ENCODE data around the gene TGIF2.
"Not testable (repeated sequence)": the region's sequence is repeated elsewhere in the genome, so short reads cannot be mapped to it uniquely, and the experiment has no call there.

Gene TGIF2

DNA sequence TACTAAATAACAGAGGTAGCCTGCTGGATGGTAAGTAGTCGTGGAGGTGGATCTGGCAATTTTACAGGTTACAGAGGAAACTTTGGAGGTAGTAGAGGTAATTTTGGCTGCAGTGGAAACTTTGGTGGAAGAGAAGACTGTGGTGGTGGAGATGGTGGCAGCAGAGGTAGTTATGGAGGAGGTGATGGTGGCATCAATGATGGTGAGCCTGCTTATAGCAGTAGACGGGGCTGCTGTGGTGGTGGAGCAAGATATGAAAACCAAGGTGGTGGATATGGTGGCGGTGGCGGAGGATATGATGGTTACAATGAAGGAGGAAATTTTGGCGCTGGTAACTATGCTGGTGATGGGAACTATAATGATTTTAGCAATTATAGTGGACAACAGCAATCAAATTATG, 47.5 kb downstream of the TGIF2 start:
- no peak for DNase-seq

- no peak for DNase-seq
Observed at GRCh38 chr20:36623444-36623843, 50.0 kb downstream of the TGIF2 start.

GRCh38 chr20:36624068-36624943, 50.9 kb downstream of the TGIF2 start:
- DNase-seq: no peak

GRCh38 chr20:36624944-36625324, 51.5 kb downstream of the TGIF2 start:
- DNase-seq: no peak

GRCh38 chr20:36628076-36628475, 54.7 kb downstream of the TGIF2 start:
- DNase-seq: no peak

DNA sequence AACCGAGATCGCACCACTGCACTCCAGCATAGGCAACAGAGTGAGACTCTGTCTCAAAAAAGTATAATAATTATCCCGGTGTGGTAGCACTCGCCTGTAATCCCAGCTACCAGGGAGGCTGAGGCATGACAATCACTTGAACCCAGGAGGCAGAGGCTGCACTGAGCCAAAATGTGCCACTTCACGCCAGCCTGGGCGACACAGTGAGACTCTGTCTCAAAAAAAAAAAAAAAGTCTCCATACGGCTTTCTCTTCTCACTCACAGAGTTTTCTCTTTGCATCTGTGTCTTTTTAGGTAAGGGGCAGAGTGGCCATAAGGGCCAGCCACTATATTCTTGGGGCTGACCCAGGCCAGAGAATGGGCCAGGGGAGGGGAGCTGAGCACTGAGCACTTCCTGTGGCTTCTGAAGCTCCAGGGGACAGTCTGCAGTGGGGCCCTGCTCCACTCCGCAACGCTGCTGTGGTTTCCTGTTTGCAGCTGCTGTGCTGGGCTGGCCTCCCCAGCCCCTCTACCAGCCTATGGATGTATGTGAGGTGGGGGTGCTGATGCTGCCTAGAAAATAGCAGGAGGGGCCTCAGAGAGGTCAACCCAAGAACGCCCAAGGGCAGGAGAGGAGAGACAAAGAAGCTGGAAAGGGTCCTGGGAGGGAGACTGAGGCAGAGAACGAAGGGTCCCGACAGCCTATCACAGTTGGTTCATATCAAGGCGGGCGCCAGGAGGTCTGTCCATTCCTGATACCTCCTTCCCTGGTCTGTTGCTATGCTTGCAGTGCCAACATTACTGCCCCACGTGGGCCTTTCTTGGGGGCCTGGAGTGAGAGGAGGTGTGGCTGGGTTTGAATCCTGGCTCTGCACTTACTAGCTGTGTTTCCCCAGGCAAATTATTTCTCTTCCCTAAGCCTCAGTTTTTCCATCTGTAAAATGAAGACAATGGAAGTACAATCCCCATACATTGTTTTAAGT, 56.6 kb downstream of the TGIF2 start:
- no peak for DNase-seq

GRCh38 chr20:36631646-36632045, 58.2 kb downstream of the TGIF2 start:
- DNase-seq: no peak

- no peak for DNase-seq
Observed at GRCh38 chr20:36632147-36632486, 58.7 kb downstream of the TGIF2 start.

DNA sequence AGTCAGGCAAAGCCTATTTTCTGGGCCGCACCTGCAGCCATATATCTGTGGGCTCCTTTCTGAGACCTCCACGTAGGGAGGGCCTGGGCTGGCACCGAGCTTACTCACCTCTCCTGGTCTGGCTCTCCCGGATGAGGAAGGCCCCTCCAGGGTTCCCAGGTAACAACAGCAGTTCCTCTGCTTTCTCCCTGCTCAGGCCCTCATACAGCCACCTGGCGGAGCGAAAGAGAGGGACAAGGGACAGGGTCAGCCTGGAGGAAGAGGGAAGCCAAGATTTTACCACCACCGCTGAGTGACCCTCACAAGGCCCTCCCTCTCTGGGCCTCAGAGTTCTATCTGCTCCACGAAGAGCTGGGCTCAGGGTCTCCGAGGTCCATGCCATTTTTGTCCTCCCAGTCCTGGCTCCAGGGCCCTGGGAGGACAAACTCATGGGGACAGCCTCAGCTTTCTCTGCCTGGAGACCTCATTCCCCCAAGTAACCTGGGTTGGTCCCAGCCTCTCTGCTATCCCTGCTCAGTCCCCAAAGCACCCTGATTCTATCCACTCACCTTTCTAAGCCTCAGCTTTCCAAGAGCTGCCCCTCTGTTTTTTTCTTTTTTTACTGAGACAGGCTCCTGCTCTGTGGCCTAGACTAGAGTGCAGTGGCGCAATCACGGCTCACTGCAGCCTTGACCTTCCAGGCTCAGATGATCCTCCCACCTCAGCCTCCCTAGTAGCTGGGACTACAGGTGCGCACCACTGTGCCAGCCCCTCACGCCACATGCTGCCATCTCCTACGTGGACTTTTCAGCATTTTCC, 59.3 kb downstream of the TGIF2 start:
- DNase-seq: no peak

DNA sequence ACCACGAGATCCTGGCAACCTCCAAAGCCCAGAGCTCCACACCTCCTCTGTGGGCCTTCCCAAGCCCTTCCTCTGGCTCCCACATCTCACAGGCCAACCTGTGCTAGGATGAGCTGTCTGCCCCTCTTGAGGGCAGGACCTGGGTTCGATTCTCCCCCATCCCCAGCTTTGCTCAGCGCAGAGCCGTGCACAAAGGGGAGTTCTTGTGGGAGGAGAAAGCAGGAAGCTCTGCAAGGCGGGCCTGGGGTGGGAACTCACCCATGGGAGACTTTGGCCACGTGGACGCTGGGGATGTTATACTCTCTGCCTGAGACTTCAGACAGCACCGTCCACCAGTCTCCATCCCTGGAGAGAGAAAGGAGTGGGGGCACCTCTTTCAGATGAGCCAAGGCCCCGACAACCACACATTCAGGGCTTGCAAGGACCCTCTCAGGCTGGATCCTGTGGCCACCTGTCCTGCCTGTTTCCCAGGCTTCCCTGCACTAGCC, 59.9 kb downstream of the TGIF2 start:
- DNase-seq: no peak

DNA sequence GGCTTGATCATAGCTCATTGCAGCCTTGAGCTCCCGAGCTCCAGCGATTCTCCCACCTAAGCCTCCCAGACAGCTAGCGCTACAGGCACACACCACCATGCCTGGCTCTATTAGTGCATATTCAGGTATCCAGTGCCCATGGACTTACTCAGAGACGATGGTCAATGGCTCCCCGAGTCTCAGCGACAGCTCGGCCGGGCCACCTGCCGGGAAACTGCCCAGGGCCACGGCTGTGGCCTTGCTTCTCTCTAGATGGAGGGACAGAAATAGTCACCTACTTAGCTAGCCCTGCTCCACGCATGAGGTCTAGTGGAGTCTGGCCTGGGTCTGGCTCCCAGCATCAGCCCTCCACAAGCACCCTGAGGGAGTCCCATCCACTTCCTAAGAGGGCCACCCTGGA, 60.9 kb downstream of the TGIF2 start:
- DNase-seq: no peak

DNA sequence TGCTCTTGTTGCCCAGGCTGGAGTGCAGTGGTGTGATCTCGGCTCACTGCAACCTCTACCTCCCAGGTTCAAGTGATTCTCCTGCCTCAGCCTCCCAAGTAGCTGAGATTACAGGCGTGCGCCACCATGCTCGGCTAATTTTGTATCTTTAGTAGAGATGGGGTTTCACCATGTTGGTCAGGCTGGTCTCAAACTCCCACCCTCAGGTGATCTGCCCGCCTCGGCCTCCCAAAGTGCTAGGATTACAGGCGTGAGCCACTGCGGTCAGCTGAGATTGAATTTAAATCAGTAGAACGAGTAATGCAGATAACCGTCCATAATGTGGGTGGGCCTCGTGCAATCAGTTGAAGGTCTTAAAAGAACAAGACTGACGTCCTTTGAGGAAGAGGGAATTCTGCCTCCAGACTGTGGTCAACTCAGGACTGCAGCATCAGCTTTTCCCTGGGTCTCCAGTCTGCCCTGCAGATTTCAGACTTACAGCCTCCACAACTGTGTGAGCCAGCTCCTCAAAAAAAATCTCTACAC, 65.5 kb downstream of the TGIF2 start:
- DNase-seq: not testable (repeated sequence)

DNA sequence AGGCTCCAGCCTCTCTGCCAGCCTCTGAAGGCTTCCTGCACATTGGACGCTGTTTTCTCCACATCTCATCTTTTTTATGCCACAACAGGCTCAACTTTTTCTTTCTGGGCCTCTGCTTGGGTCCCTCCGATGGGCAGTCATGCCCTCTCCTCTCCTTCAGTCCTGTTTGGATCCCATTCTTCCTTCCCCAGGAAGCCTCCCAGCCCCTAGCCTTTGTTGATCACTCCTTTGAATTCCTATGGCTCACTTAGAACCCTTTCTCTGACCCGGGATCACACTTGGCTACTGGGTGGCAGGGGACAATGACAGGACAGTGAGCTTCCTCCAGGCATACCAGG, 68.1 kb downstream of the TGIF2 start:
- no peak for DNase-seq

DNA sequence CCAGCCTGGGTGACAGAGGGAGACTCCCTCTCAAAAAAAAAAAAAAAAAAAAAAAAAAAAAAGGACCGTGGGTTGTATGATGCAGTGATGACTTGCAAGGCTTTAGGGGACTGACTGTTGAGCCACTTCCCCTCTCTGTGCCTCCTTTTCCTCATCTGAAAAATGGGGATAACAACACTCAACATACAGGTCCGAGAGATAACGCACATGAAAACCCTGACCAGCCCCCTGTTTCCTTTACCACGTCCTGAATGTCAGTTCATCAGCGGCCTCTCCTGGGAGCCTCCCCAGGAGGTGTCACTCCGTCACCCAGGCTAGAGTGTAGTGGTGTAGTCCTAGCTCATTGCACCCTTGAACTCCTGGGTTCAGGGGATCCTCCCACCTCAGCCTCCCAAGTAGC, 68.7 kb downstream of the TGIF2 start:
- DNase-seq: no peak

Measured in amniotic stem cell (primary cell).